Stimulated activated naive CD8-positive, alpha-beta T cell treated with anti-CD3 and anti-CD28 coated beads, Interleukin-15, Interleukin-2, amounts not matched to agents 100 ng/mL and 50 ng/mL, for 24 hours (primary cell): ENCODE measurements around the gene ADCK2.
"Not testable (repeated sequence)": the region's sequence is repeated elsewhere in the genome, so short reads cannot be mapped to it uniquely, and the experiment has no call there.

ENCODE experiments used
- H3K27ac Mint-ChIP-seq: one replicate; pipeline ENCODE4 v1.8.0; 2021; ENCODE audit warnings: mild to moderate bottlenecking, mixed read lengths
- H3K27me3 Mint-ChIP-seq: one replicate; pipeline ENCODE4 v1.8.0; 2021; ENCODE audit warnings: mixed read lengths
- H3K36me3 Mint-ChIP-seq: one replicate; pipeline ENCODE4 v1.8.0; 2021; ENCODE audit warnings: low read depth, mixed read lengths
- H3K4me1 Mint-ChIP-seq: one replicate; pipeline ENCODE4 v1.8.0; 2021; ENCODE audit warnings: low read depth, mixed read lengths
- H3K4me3 Mint-ChIP-seq: one replicate; pipeline ENCODE4 v1.8.0; 2021; ENCODE audit warnings: mild to moderate bottlenecking, mixed read lengths
- H3K9me3 Mint-ChIP-seq: one replicate; pipeline ENCODE4 v1.8.0; 2021; ENCODE audit warnings: mixed read lengths

The ADCK2 gene

DNA sequence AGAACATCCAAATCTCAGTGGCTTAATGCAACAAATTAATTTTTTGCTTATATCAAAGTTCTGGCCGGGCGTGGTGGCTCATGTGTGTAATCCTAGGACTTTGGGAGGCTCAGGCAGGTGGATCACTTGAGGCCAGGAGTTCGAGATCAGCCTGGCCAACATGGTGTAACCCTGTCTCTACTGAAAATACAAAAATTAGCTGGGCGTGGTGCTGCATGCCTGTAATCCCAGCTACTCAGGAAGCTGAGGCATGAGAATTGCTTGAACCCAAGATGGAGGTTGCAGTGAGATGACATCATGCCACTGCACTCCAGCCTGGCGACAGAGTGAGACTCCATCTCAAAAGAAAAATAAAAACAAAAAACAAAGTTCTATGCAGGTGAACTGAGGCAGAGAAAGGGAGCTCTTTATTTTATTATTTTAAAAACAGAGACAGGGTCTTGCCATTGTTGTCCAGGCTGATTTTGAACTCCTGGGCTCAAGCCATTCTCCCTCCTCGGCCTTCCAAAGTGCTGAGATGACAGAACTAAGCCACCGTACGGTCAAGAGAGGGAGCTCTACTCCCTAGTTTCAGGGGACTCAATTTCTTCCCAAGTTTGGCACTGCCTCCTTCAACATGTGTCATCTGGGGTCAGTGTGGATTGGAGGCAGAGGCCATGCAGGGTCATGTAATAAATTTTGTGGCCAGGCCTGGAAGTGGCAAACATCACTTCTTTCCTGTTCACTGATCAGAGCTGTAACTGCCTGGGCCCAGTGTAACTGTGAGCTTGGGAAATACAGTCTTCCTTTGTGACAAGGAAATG is 2.4 kb downstream of the ADCK2 start:
- peaks cover 38% of the 10 kb centered on the region for H3K4me1 Mint-ChIP-seq
- peaks cover 23% of the 10 kb centered on the region for H3K36me3 Mint-ChIP-seq

DNA sequence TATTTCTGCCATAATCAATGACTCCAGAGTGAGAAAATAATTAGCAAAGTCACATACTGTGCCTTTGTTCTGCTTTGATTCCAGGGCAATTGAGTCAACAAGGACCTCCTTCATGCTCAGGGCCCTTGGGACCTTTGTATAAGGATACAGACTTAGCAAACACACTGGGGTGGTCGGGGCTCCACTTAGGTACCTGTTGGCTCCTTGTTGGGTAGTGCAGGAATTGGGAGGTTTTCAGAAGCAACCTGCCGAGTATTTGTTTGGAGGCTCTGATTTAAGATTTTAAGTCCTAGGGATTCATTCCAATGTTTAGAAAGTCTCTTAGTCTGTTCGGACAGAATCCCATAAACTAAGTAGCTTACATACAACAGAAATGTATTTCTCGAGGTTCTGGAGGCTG is 3.0 kb downstream of the ADCK2 start:
- peaks cover 38% of the 10 kb centered on the region for H3K4me1 Mint-ChIP-seq
- H3K4me3 Mint-ChIP-seq: no peak overlapping the region

More for the DNA sequence above, 2.4 kb downstream of the ADCK2 start:
- no peaks in the 10 kb centered on the region for H3K27me3 Mint-ChIP-seq
- H3K9me3 Mint-ChIP-seq: no peaks in the 10 kb centered on the region
- H3K4me3 Mint-ChIP-seq: peak overlapping the region; percentile 53
- H3K27ac Mint-ChIP-seq: peak overlapping the region; percentile 59

GRCh38 chr7:140676306-140676705 is 3.6 kb downstream of the ADCK2 start:
- Mint-ChIP-seq H3K27me3 (no peaks in the 10 kb centered on the region), H3K4me3 (no peak overlapping the region), H3K4me1 (peaks cover 38% of the 10 kb centered on the region), H3K36me3 (peaks cover 34% of the 10 kb centered on the region), H3K27ac (peak overlapping the region; percentile 53), H3K9me3 (no peaks in the 10 kb centered on the region)

More for the DNA sequence above, 3.0 kb downstream of the ADCK2 start:
- no peaks in the 10 kb centered on the region for H3K27me3 Mint-ChIP-seq
- no peaks in the 10 kb centered on the region for H3K9me3 Mint-ChIP-seq
- no peak overlapping the region for H3K27ac Mint-ChIP-seq
- H3K36me3 Mint-ChIP-seq: peaks cover 30% of the 10 kb centered on the region

DNA sequence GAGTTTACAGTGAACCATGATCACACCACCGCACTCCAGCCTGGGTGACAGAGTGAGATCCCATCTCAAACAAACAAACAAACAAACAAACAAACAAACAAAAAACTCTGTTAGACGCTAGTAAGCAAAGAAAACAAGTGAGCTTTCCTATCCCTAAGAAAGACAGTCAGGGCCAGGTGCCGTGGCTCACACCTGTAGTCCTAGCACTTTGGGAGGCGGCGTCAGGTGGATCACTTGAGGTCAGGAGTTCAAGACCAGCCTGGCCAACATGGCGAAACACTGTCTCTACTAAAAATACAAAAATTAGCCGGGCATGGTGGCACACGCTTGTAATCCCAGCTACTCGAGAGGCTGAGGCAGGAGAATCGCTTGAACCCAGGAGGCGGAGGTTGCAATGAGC is 4.2 kb downstream of the ADCK2 start:
- not testable (repeated sequence) for H3K27me3 Mint-ChIP-seq, H3K9me3 Mint-ChIP-seq, H3K4me3 Mint-ChIP-seq, H3K27ac Mint-ChIP-seq
- H3K36me3 Mint-ChIP-seq: peaks cover 38% of the 10 kb centered on the region
- peaks cover 38% of the 10 kb centered on the region for H3K4me1 Mint-ChIP-seq

DNA sequence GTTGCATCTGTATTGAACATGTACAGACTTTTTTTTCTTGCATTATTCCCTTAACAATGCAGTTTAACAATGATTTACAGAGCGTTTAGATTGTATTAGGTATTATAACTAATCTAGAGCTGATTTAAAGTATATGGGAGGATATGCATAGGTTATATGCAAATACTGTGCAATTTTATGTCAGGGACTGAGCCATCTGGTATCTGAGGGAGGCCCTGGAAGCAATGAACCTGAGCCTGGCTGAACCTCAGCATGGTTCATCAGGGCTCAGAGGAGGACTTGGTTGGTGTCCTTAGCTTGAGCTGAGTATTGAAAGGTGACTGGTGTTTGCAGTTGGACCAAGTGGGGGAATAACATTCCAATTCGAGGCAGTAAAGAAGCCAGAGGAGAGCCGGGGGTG is 4.8 kb downstream of the ADCK2 start:
- no peaks in the 10 kb centered on the region for H3K9me3 Mint-ChIP-seq
- H3K4me1 Mint-ChIP-seq: peaks cover 32% of the 10 kb centered on the region
- no peak overlapping the region for H3K4me3 Mint-ChIP-seq
- no peak overlapping the region for H3K27ac Mint-ChIP-seq
- no peaks in the 10 kb centered on the region for H3K27me3 Mint-ChIP-seq
- H3K36me3 Mint-ChIP-seq: peaks cover 42% of the 10 kb centered on the region

DNA sequence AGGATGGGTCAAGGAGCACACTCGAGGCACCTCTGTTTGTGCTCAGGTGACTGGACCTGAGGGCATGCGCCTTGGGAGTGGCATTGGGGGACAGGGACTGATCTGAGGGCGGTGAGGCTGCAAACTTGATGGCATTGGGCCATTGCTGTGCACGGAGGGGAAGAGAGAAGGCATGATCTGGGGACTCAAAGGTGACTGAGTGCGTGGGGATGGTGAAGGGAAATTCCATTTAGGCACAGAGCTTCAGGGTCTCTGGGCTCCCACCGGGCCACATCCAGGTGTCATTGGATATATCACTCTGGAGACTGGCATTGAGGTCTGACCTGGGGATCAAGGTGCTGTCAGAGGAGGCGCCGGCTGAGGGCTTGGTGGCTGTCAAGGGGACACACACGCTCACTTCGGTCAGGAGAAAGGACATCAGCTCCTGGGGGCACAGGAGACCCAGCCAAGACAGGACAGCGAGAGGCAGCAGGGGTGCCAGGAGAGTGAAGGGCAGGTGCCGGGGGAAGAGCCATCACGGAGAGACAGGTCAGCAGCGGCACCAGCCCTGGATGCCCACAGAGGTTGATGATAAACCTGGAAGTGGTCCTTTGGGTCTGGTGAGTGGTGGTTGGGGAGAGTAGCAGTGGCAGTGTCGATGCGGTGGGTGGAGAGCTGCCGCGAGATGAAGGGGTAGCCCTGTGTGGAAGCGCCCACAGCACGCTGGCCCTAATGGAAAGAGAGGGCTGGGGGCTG is 5.5 kb downstream of the ADCK2 start:
- H3K27me3 Mint-ChIP-seq: no peaks in the 10 kb centered on the region
- no peak overlapping the region for H3K4me3 Mint-ChIP-seq
- H3K9me3 Mint-ChIP-seq: no peaks in the 10 kb centered on the region
- H3K27ac Mint-ChIP-seq: no peak overlapping the region
- peaks cover 31% of the 10 kb centered on the region for H3K4me1 Mint-ChIP-seq
- H3K36me3 Mint-ChIP-seq: peaks cover 42% of the 10 kb centered on the region

GRCh38 chr7:140678816-140679130 is 6.0 kb downstream of the ADCK2 start:
- Mint-ChIP-seq H3K27ac (no peak overlapping the region), H3K36me3 (peaks cover 46% of the 10 kb centered on the region), H3K9me3 (no peaks in the 10 kb centered on the region)

GRCh38 chr7:140679186-140679585 is 6.4 kb downstream of the ADCK2 start:
- Mint-ChIP-seq H3K36me3 (peaks cover 51% of the 10 kb centered on the region), H3K27ac (no peak overlapping the region), H3K4me3 (no peak overlapping the region), H3K27me3 (no peaks in the 10 kb centered on the region), H3K4me1 (peaks cover 24% of the 10 kb centered on the region), H3K9me3 (no peaks in the 10 kb centered on the region)

More at GRCh38 chr7:140678816-140679130, 6.0 kb downstream of the ADCK2 start:
- peaks cover 28% of the 10 kb centered on the region for H3K4me1 Mint-ChIP-seq
- no peak overlapping the region for H3K4me3 Mint-ChIP-seq
- no peaks in the 10 kb centered on the region for H3K27me3 Mint-ChIP-seq

DNA sequence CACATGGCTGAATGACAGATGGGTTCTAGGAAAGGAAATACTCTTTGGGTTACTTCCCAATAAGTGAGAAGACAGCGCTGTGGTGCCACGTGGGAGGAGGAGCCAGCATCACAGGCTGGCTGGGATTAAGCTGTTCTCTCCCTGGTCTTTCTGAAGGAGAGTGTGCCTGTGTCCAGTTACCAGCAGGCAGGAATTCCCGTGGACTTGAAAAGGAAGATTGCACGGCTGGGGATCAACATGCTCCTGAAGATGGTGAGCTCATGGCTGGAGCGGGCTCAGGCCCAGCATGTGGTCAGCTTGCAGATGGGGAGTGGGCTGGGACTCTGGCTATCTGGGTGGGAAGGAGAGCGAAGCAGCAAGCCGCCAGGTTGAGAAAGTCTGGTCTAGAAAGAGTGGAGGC is 8.1 kb downstream of the ADCK2 start:
- Mint-ChIP-seq H3K27ac (no peak overlapping the region), H3K36me3 (peaks cover 58% of the 10 kb centered on the region), H3K4me1 (peaks cover 8% of the 10 kb centered on the region)

GRCh38 chr7:140681766-140682165 is 9.0 kb downstream of the ADCK2 start:
- H3K4me1 Mint-ChIP-seq: no peaks in the 10 kb centered on the region
- H3K36me3 Mint-ChIP-seq: peaks cover 58% of the 10 kb centered on the region
- no peak overlapping the region for H3K27ac Mint-ChIP-seq
- H3K27me3 Mint-ChIP-seq: no peaks in the 10 kb centered on the region
- no peaks in the 10 kb centered on the region for H3K9me3 Mint-ChIP-seq
- no peak overlapping the region for H3K4me3 Mint-ChIP-seq

More for the DNA sequence above, 8.1 kb downstream of the ADCK2 start:
- no peaks in the 10 kb centered on the region for H3K9me3 Mint-ChIP-seq
- H3K4me3 Mint-ChIP-seq: no peak overlapping the region
- no peaks in the 10 kb centered on the region for H3K27me3 Mint-ChIP-seq

- Mint-ChIP-seq H3K4me3 (no peak overlapping the region), H3K27me3 (no peaks in the 10 kb centered on the region), H3K27ac (no peak overlapping the region), H3K9me3 (no peaks in the 10 kb centered on the region), H3K36me3 (peaks cover 50% of the 10 kb centered on the region), H3K4me1 (no peaks in the 10 kb centered on the region)
Measured at GRCh38 chr7:140683657-140684056, 10.9 kb downstream of the ADCK2 start.

DNA sequence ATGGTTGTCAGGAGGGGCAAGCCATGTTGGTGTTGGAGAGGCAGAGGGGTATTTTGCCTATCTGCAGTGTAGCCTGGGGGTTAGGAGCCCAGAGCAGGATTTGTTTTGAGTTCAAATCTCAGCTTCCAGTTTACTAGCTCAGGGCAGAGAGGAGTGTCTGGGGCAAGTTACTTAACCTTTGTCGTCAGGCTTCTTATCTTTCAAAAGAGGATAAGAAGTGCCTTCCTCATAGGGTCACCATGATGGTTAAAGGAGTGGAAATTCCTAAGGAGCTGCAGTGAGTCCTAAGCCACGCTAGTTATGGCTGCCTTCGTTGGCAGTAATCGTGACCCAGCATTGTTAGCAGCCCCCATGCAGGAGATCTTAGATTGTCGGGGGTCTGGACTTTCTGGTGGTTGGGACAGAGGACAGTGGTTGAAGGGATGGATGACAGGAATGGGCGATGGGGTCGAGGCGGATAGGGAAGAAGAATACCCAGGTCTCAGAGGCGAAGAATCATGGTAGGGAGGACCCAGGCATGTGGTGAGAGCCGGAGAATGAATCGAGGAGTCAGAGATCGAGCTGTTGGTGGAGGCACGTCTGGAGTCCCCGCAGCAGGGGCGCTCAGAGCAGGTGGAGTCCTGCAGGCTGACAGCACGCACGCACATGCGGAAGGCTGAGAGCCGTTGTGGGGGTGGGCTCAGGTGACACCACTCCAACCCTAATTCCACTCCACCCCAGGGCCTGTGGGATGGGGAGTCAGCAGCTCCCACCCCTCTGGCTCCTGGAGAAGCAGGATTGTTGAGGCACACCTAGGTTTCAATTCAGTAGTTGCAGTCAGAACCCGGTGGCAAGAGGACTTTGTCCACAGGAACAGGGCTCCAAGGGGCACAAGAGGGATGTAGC is 11.6 kb downstream of the ADCK2 start:
- Mint-ChIP-seq H3K27me3 (no peaks in the 10 kb centered on the region), H3K4me1 (no peaks in the 10 kb centered on the region), H3K9me3 (no peaks in the 10 kb centered on the region), H3K27ac (peak overlapping the region; percentile 49), H3K36me3 (peaks cover 44% of the 10 kb centered on the region), H3K4me3 (no peak overlapping the region)

- Mint-ChIP-seq H3K36me3 (peaks cover 35% of the 10 kb centered on the region), H3K27me3 (no peaks in the 10 kb centered on the region), H3K4me3 (no peak overlapping the region), H3K4me1 (no peaks in the 10 kb centered on the region), H3K27ac (no peak overlapping the region), H3K9me3 (no peaks in the 10 kb centered on the region)
Measured at GRCh38 chr7:140685407-140686087, 12.8 kb downstream of the ADCK2 start.

DNA sequence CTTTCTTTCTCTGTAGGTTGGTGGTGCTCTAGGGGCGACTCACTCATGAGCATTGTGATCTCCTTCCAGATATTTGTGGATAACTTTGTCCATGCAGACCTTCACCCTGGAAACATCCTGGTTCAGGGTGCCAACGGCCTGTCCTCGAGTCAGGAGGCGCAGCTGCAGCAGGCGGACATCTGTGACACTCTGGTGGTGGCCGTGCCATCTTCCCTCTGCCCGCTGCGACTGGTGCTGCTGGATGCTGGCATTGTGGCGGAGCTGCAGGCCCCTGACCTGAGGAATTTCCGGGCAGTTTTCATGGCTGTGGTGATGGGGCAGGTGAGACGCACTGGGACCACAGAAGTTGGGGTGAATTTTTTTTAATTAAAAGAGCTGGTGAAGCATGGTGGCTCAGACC is 14.2 kb downstream of the ADCK2 start:
- Mint-ChIP-seq H3K27ac (no peak overlapping the region), H3K27me3 (no peaks in the 10 kb centered on the region), H3K4me1 (no peaks in the 10 kb centered on the region), H3K36me3 (peaks cover 25% of the 10 kb centered on the region), H3K4me3 (no peak overlapping the region), H3K9me3 (no peaks in the 10 kb centered on the region)
